Measurements from ENCODE around the gene GCSAML.
A peak's percentile ranks its signal among the peaks of the same experiment; 100 is the strongest.

GCSAML gene

DNA sequence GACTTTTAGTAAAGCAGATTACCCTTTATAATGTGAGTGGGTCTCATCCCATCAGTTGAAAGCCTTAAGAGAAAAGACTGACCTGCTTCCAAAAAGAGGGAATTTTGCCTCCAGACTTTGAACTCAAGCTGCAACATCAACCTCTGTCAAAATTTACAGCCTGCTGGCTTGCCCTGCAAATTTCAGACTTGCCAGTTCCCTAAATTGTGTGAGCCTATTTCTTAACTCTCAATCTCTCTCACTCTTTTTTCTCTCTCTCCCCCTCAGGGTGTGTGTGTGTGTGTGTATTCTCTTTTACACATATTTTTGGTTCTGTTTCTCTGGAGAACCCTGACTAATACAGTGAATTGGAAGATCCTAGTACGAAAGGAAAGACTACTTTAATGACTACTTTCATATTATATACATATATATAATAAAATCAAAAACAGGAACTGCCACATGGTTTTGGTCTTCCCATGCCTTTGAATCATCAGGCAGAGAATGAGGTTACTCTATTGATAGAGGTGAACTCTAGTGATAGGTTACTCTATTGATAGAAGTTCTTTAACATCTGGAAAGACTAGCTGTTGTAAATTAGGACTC is 19.1 kb upstream of the GCSAML start:
- no peak for TF ChIP-seq EZH2 (IDR thresholded peaks at IDR 0.05; ENCODE audit: borderline replicate concordance, low read length)
- TF ChIP-seq, protein P1, sequence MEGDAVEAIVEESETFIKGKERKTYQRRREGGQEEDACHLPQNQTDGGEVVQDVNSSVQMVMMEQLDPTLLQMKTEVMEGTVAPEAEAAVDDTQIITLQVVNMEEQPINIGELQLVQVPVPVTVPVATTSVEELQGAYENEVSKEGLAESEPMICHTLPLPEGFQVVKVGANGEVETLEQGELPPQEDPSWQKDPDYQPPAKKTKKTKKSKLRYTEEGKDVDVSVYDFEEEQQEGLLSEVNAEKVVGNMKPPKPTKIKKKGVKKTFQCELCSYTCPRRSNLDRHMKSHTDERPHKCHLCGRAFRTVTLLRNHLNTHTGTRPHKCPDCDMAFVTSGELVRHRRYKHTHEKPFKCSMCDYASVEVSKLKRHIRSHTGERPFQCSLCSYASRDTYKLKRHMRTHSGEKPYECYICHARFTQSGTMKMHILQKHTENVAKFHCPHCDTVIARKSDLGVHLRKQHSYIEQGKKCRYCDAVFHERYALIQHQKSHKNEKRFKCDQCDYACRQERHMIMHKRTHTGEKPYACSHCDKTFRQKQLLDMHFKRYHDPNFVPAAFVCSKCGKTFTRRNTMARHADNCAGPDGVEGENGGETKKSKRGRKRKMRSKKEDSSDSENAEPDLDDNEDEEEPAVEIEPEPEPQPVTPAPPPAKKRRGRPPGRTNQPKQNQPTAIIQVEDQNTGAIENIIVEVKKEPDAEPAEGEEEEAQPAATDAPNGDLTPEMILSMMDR (IDR thresholded peaks at IDR 0.05; ENCODE audit: low read length), result no peak
- Histone ChIP-seq H3K27me3 (ENCODE audit: insufficient read depth, low read length) (no peaks in the 10 kb centered on the region), H3K36me3 (ENCODE audit: insufficient read depth, low read length) (no peaks in the 10 kb centered on the region), H3K4me1 (ENCODE audit: insufficient read depth, low read length, severe bottlenecking) (no peaks in the 10 kb centered on the region), H3K9me3 (ENCODE audit: low read length) (no peaks in the 10 kb centered on the region), H3K79me2 (ENCODE audit: insufficient read depth, low read length) (no peaks in the 10 kb centered on the region), H3K4me3 (ENCODE audit: low read depth, low read length, poor library complexity, severe bottlenecking) (no peak overlapping the region), H3K9ac (ENCODE audit: low read length) (no peak overlapping the region), H3K9me2 (ENCODE audit: low read depth, low read length) (no peaks in the 10 kb centered on the region), H4K20me1 (ENCODE audit: insufficient read depth, low read length) (no peaks in the 10 kb centered on the region), H3K27ac (ENCODE audit: low read depth, low read length, poor library complexity, severe bottlenecking) (no peak overlapping the region), H2AFZ (ENCODE audit: low read length) (no peak overlapping the region), H3F3A (ENCODE audit: insufficient read depth, low read length) (no peaks in the 10 kb centered on the region), H3K4me2 (ENCODE audit: low read length) (no peak overlapping the region)

DNA sequence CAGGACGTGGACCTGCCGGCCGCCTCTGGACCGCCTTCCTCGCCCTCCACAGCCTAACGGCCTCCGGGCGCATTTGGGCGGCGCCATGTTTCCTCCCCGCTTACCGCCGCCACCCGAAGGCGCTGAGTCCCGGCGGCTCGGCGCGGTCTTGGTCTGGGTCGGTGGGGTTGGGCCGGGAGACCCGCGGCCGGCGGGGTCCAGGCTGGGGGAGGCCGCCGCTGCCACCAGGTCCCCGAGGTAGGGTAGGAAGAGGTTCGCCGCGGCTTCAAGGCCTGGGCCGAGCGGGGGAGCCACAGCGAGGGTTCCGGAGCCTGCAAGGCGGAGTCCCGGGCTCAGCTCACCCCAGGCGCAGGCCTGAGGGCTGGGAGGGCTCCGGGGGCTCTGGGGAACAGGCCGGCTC is 18.1 kb upstream of the GCSAML start:
- Histone ChIP-seq H4K20me1 (ENCODE audit: insufficient read depth, low read length) (no peaks in the 10 kb centered on the region), H3K79me2 (ENCODE audit: insufficient read depth, low read length) (no peaks in the 10 kb centered on the region)
- TF ChIP-seq, protein P1 (IDR thresholded peaks at IDR 0.05; ENCODE audit: low read length), result no peak
- TF ChIP-seq EZH2 (IDR thresholded peaks at IDR 0.05; ENCODE audit: borderline replicate concordance, low read length), result no peak

DNA sequence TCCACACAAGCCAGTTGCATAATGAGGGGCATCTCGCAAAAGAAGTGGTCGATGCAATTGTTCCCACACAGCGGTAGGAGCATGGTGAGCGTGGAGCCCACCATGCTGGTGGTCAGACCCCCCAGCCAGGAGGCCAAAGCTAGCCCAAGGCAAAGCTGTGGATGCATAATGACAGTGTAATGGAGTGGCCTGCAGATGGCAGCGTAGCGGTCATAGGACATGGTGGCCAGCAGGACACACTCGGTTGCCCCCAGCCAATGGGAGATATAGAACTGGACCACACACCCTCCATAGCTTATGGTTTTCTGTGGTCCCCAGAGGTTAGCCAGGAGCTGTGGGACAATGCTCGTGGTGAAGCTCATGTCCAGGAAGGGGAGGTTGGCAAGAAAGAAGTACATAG is 17.0 kb upstream of the GCSAML start:
- H3K9ac ChIP-seq (ENCODE audit: low read length), result no peak overlapping the region
- no peaks in the 10 kb centered on the region for H4K20me1 ChIP-seq (ENCODE audit: insufficient read depth, low read length)
- H3K36me3 ChIP-seq (ENCODE audit: insufficient read depth, low read length), result no peaks in the 10 kb centered on the region
- H3K27me3 ChIP-seq (ENCODE audit: insufficient read depth, low read length), result no peaks in the 10 kb centered on the region
- no peaks in the 10 kb centered on the region for H3K79me2 ChIP-seq (ENCODE audit: insufficient read depth, low read length)
- no peak overlapping the region for H3K4me2 ChIP-seq (ENCODE audit: low read length)
- no peaks in the 10 kb centered on the region for H3K4me1 ChIP-seq (ENCODE audit: insufficient read depth, low read length, severe bottlenecking)
- H2AFZ ChIP-seq (ENCODE audit: low read length), result no peak overlapping the region
- H3K27ac ChIP-seq (ENCODE audit: low read depth, low read length, poor library complexity, severe bottlenecking), result no peak overlapping the region
- no peak for TF ChIP-seq EZH2 (IDR thresholded peaks at IDR 0.05; ENCODE audit: borderline replicate concordance, low read length)
- TF ChIP-seq, protein P1 (IDR thresholded peaks at IDR 0.05; ENCODE audit: low read length), result peak; percentile 14; the same call in 1 of the 2 replicates
- no peaks in the 10 kb centered on the region for H3K9me3 ChIP-seq (ENCODE audit: low read length)
- no peak overlapping the region for H3K4me3 ChIP-seq (ENCODE audit: low read depth, low read length, poor library complexity, severe bottlenecking)
- no peaks in the 10 kb centered on the region for H3K9me2 ChIP-seq (ENCODE audit: low read depth, low read length)
- no peaks in the 10 kb centered on the region for H3F3A ChIP-seq (ENCODE audit: insufficient read depth, low read length)

More for the DNA sequence above, 18.1 kb upstream of the GCSAML start:
- no peaks in the 10 kb centered on the region for H3K9me3 ChIP-seq (ENCODE audit: low read length)
- no peak overlapping the region for H3K4me2 ChIP-seq (ENCODE audit: low read length)
- no peak overlapping the region for H2AFZ ChIP-seq (ENCODE audit: low read length)
- H3K4me3 ChIP-seq (ENCODE audit: low read depth, low read length, poor library complexity, severe bottlenecking), result no peak overlapping the region
- no peak overlapping the region for H3K9ac ChIP-seq (ENCODE audit: low read length)
- H3F3A ChIP-seq (ENCODE audit: insufficient read depth, low read length), result no peaks in the 10 kb centered on the region
- H3K36me3 ChIP-seq (ENCODE audit: insufficient read depth, low read length), result no peaks in the 10 kb centered on the region
- H3K4me1 ChIP-seq (ENCODE audit: insufficient read depth, low read length, severe bottlenecking), result no peaks in the 10 kb centered on the region
- no peaks in the 10 kb centered on the region for H3K9me2 ChIP-seq (ENCODE audit: low read depth, low read length)
- no peaks in the 10 kb centered on the region for H3K27me3 ChIP-seq (ENCODE audit: insufficient read depth, low read length)
- H3K27ac ChIP-seq (ENCODE audit: low read depth, low read length, poor library complexity, severe bottlenecking), result no peak overlapping the region
